Mucosa of descending colon (tissue), 3 donors: ENCODE data around the gene APOL6. TPM values are rescaled to one million over a fixed set of nuclear protein-coding genes. Genes with fewer than 3 reads are reported as not detected.

Source experiments
- ATAC-seq: fragments of 200-7000 bp; cut with Tn5 transposase; one replicate; pipeline ENCODE4 v1.9.1; 2020; ENCODE audit warnings: mild to moderate bottlenecking, moderate library complexity
- DNase-seq, 3 donors: peaks; one replicate each; pipeline ENCODE4 v3.0.0-alpha.2; 2020
- H3K36me3 ChIP-seq: fragments of 200-600 bp; one replicate; pipeline ENCODE4 v1.8.0; 2021; ENCODE audit warnings: low read depth, mild to moderate bottlenecking
- H3K4me1 ChIP-seq: fragments of 200-600 bp; one replicate; pipeline ENCODE4 v1.8.0; 2021; ENCODE audit warnings: low read depth, mild to moderate bottlenecking
- H3K4me3 ChIP-seq: fragments of 200-600 bp; one replicate; pipeline ENCODE4 v1.8.0; 2021; ENCODE audit warnings: mild to moderate bottlenecking
- H3K9me3 ChIP-seq: fragments of 200-600 bp; one replicate; pipeline ENCODE4 v1.8.0; 2021; ENCODE audit warnings: mild to moderate bottlenecking
- CTCF ChIP-seq: fragments of 200-600 bp; IDR thresholded peaks from one replicate; pipeline ENCODE4 v1.8.0; 2022; ENCODE audit warnings: antibody characterized with exemption, mild to moderate bottlenecking
- intact Hi-C, 2 donors: fragments of 100-400 bp; cut with DNase I in 1 of 2; cut with micrococcal nuclease in 1 of 2; formaldehyde crosslinking; loops; one replicate each; pipeline versions ENCODE4 v1.11.0 to v1.11.1; 2022; cut with DNase I, micrococcal nuclease
- total RNA-seq, 3 donors: library from RNA; stranded (reverse); fragmentation: NEBNext Ultra II Directional in 2 of 3; extraction: Animal tissue kit (Norgen Biotek cat#: 25700) in 2 of 3; gene quantifications; one replicate each; pipeline versions ENCODE4 v1.2.1 to v1.2.4, GENCODE V29; 2021 to 2023
- donor health status: DM: no; HTN: no; CAD: no; lungs with moderate emphysema.
- donor health status: DM: no; HTN: no; CAD: no.
- donor health status: DM: no; HTN: yes; CAD: no.

APOL6 gene
- total RNA-seq, 3 donors from 2014 or later, result 40.3 to 43.1 (median 42.1) TPM

DNA sequence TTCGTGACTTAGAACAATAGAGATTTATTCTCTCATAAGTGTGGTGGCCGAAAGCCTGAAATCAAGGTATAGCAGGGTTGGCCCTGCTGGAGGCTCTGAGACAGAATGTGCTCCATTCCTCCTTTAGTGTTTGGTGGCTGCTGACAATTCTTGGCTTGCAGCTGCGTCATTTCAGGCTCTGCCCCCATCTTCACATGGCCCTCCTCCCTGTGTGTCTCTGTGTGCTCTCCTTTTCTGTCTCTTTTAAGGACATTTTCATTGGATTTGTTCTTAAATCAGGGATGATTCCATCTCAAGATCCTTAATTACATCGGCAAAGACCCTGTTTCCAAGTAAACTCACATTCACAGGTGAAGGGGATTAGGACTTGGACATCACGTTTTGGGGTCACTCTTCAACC, 10.2 kb upstream of the APOL6 start:
- DNase-seq (no peak), ATAC-seq (no peak)
- intact Hi-C loops, result loop anchor here in 1 of 2 donors (10.0 kb wide), 1 partner anchor 287 kb away; no protein-coding TSS in a partner anchor
- Histone ChIP-seq H3K4me3 (no peak overlapping the region), H3K4me1 (peaks cover 7% of the 10 kb centered on the region), H3K36me3 (no peaks in the 10 kb centered on the region), H3K9me3 (no peaks in the 10 kb centered on the region)
- no peak for TF ChIP-seq CTCF

GRCh38 chr22:35638410-35638809, 9.8 kb upstream of the APOL6 start:
- intact Hi-C loops, result loop anchor here in 1 of 2 donors (10.0 kb wide), 1 partner anchor 286 kb away; no protein-coding TSS in a partner anchor
- Histone ChIP-seq H3K9me3 (no peaks in the 10 kb centered on the region), H3K36me3 (no peaks in the 10 kb centered on the region), H3K4me1 (peaks cover 7% of the 10 kb centered on the region), H3K4me3 (no peak overlapping the region)
- DNase-seq (peak in 2 of 3 donors; percentile 57 to 62), ATAC-seq (peak; percentile 55)
- TF ChIP-seq CTCF, result no peak

DNA sequence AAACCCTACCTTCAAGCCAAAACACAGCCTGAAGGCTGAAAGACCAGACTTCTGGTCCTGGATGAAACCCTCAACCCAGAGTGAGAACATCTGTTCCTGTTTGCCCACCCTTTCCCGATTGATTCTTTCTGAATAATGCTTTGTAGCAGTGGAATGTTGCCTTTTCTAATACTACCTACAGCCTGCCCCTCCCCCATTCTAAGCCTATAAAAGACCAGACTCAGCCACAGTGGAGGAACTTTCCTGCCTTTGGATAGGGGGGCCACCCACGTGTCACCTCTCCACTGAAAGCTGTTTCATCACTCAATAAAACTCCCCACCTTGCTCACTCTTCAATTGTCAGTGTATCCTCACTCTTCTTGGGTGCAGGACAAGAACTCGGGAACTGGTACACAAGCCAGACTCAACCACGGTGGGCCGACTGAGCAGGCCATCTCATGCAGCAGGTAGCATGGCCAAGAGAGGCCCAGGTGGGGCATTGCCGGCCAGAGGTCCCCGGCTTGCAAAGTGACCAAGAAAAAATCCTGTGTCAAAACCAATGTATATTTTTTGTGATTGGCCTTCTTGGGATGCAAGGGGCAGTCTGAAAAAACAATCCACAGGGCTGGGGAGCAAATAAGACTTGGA, 6.6 kb upstream of the APOL6 start:
- Histone ChIP-seq H3K36me3 (no peaks in the 10 kb centered on the region), H3K9me3 (no peaks in the 10 kb centered on the region), H3K4me1 (peaks cover 7% of the 10 kb centered on the region), H3K4me3 (no peak overlapping the region)
- ATAC-seq, result no peak
- intact Hi-C loops, result no loop called here
- no peak for TF ChIP-seq CTCF
- DNase-seq, result no peak

DNA sequence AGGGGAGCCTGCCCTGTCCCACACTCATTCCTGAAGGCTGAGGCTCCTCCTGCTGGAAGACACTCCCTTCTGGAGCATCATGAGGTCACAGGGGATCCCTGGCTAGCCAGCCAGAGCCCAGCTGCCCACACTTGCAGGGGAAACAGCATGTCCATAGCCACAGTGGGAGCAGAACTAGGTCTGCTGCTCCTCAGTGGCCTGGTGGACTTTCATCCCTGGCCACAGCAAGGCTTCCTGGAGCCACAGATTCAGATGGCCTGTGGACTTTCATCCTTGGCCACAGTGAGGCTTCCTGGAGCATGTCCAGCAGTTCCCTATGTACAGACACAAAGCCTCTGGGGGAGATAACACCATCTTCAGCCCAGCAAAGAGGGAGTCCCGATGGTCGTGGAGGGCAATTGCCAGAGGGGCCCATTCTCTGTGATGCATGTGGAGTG, 5.9 kb upstream of the APOL6 start:
- ATAC-seq (peak; percentile 83), DNase-seq (peak in 2 of 3 donors; percentile 60 to 68)
- no peak overlapping the region for H3K4me3 ChIP-seq
- TF ChIP-seq CTCF, result no peak
- no peaks in the 10 kb centered on the region for H3K36me3 ChIP-seq
- no peaks in the 10 kb centered on the region for H3K9me3 ChIP-seq
- intact Hi-C loops, result no loop called here
- H3K4me1 ChIP-seq, result peaks cover 7% of the 10 kb centered on the region

GRCh38 chr22:35643991-35644390, 4.3 kb upstream of the APOL6 start:
- ATAC-seq (no peak), DNase-seq (no peak)
- H3K4me3 ChIP-seq, result no peak overlapping the region
- H3K36me3 ChIP-seq, result no peaks in the 10 kb centered on the region
- peaks cover 13% of the 10 kb centered on the region for H3K4me1 ChIP-seq
- H3K9me3 ChIP-seq, result no peaks in the 10 kb centered on the region
- intact Hi-C loops, result no loop called here
- no peak for TF ChIP-seq CTCF
